Stimulated activated CD8-positive, alpha-beta memory T cell treated with anti-CD3 and anti-CD28 coated beads, Interleukin-4, amount 100 ng/mL, for 1 hour (primary cell): ENCODE results near the gene VAC14.
A peak's percentile ranks its signal among the peaks of the same experiment; 100 is the strongest.
"Not testable (repeated sequence)": the region's sequence is repeated elsewhere in the genome, so short reads cannot be mapped to it uniquely, and the experiment has no call there.

Source experiments
- DNase-seq, 2 donors: peaks; one replicate each; pipeline ENCODE4 v3.0.0-alpha.2; 2020; ENCODE audit warnings: low read depth in 2 of 2, low spot score in 1 of 2

Gene VAC14

DNA sequence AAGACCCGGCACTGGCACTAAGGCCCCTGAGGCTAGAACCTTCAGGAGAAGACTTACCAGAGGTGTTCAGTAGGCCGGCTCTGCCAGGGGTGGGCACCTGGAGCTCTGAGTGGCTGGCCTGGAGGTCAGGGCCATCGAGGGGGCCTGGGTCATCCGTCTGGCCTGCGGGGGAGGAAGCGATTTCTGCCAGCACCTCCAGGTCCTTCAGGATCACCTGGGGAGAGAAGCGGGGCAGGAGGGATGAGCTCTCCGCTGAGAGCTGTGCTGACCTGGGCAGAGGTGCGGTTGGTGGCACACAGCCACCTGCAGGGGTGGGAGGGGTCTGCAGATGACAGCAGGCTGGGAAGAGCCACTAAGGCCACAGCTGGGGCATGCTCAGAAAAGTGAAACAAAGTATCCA is 56.6 kb downstream of the VAC14 start:
- DNase-seq: no peak

DNA sequence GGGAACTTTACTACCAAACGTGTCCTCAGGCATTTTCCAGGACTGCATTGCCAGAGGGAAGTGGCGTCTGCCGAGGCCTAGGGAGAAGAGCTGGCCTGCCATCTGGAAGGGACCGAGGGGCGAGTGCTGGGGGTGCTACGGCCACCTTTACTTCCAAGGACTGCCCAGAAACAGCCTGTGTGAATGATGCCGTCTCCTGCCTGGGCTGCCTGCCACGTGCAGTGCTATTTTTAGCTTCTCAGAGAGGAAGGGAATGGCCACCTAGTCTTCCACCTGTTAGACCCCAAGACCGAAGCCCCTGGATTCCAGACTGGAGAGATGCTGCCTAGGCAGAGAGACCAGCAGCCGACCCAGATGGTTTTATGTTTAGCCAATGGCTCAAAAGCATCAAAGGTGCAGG is 57.2 kb downstream of the VAC14 start:
- no peak for DNase-seq

DNA sequence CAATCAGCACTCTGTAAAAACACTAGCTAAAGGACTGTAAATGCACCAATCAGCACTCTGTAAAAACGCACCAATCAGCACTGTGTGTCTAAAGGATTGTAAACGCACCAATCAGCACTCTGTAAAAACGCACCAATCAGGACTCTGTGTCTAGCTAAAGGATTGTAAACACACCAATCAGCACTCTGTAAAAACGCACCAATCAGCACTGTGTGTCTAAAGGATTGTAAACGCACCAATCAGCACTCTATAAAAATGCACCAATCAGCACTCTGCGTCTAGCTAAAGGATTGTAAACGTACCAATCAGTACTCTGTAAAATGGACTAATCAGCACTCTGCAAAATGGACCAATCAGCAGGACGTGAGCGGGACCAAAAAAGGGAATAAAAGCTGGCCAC is 58.0 kb downstream of the VAC14 start:
- not testable (repeated sequence) for DNase-seq

- no peak for DNase-seq
These were observed 59.2 kb downstream of the VAC14 start for GRCh38 chr16:70741783-70742125.

GRCh38 chr16:70740914-70741782 is 59.8 kb downstream of the VAC14 start:
- DNase-seq: no peak

GRCh38 chr16:70740174-70740913 is 60.6 kb downstream of the VAC14 start:
- DNase-seq: no peak

DNA sequence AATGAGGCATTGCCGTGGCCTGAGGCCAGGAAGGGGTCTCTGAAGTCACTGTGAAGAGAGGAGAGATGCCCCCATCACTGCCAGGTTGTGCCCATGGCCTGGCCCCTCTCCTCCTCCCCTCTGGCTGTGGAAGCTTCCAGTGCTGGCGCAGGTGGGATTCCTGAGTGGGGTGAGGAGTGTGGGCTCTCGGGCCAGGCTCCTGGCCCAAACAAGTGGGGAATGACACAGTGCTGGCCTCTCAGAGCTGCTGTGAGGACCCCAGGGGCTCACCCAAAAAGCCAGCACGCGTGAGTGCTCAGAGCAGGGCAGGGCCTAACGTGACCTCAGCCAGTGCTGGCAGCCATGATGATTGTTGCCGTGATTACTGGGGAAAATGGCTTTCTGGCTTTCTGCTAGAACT is 61.6 kb downstream of the VAC14 start:
- DNase-seq: no peak

- DNase-seq: no peak
These were observed 62.6 kb downstream of the VAC14 start for GRCh38 chr16:70738083-70738977.

DNA sequence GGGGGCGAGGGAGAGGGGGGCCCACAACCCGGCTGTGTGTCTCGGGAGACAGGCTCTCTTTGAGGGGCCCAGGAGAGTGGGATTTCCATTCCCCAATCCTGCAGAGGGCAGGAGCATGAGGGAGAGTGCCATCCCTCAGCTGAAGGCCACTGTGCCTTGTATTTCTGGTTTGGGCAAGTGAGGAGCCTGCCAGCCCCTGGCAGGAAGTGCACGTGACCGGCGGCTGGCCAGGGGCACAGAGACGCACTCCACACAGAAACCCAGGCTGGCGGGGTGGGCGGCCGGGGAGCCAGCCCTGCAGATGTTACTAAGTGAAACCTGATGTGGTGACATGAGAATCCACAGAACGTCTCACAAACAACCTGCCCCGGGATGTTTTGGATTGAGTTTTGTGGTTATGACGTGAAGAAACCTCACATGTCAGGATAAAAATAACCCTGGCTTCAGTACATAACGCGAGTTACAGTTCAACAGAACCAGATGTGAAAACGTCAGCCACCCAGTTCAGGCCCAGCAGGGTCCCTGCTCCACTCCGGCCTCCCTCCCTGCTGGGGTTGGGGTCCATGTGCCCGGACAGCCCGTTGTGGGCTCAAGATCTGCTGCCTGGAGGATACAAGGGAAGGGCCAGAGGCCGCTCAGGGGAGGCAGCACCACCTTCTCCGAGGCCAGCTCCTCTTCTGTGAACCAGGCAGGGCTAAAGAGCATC is 63.4 kb downstream of the VAC14 start:
- DNase-seq: peak in 1 of 2 donors; percentile 41

DNA sequence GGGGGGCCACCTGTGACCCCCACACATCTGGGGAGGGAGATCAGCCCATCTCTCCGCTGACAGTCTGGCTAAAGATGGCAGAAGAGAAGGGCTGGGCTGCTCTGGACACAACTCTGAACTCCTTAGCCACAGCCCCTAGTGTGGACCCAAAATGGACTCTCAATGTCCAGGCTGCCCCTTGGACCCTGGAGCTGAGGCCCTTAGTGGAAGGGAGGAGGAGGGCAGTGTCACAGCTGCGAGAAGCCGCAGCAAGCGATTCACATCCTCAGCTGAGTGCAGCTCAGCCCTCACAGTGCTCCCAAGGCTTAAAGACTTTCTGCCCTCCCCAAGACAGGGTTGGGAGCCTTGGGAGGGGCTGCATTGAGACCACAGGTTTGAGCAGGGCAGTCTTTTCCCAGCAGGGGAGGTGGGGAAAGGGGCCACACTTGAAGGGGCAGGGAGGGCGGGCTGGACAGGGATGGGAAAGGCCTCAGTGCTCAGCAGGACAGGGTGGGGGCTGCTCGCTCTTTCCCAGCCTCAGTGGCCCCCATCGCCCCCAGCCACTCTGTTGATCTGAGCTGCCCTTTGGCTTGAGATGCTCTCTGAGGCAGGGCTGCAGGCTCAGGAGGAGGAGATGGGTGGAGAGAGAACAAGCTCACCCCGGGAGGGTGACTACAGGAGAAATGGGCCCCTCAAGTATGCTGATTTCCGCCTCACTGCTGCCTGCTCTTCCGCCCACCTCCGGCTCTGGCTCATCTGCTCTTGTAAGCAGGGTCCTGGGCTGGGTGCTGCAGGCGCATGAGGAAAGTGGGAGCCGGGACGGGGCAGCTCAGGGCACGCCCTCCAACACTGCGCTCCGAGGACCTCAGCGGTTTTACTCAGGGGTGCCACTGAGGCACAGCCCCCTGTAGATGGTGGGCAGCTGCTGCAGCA is 64.2 kb downstream of the VAC14 start:
- no peak for DNase-seq

DNA sequence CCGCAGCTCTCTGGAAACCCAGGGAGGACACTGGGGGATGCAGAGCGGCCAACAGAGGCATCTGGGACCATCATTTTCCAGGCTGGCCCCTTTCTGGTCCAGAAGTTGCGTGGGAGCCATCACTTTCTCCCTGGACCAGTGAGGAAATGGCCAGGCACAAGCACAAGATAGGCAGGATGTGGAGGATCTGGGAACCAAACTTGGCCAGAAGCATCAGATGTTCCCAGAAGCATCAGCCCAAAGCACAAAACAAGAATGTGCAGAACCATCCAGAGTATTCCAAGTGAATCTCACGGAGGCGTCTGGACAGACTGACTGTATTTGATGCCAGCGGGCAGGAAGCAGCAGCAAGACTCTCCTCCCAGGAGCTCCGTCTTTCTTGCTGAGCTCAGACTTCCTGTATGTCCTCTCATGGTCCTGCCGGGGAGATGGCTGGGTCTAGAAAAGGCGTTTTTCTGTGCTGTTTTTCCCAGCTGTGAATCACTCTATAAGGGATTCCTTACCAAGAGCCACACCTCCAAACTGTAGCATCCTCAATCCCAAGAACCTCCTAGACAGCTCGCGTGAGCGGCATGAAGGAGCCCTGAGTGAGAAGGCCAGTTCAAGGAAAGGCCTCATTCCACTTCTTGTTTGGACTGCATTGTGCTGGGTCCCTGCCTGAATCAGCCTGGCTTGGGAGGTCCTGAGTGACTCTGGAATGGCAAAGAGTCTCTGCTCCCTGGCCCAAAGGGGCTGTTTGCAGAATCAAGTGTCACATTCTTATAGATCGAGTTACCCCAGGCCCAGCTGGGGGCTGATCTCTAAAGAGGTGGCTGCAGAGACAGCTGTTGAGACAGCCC is 65.6 kb downstream of the VAC14 start:
- no peak for DNase-seq

DNA sequence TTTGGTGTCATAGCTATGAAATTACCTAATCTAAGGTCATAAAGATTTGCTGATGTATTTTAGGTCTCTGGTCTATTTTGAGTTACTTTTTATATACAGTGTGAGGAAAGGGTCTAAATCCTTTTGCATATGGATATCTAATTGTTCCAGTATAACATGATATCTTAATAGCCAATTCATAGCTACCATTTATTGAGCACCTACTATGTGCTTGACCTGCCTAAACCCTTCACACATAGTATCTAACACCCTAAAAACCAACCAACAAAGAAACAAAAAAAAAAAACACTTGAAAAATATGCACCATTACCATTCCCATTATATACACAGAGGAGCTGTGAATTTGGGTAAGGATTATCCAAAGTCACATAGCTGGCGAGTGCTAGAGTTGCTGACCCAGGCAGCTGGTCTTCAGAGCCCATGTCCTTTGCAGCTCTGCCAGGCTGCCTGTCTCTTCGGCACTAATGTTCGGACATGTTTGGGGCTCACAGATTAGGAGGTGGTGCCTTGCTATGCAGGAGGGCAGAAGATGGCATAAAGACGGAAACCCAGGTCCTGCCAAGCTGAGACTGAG is 66.3 kb downstream of the VAC14 start:
- DNase-seq: no peak

GRCh38 chr16:70730944-70731343 is 70.0 kb downstream of the VAC14 start:
- no peak for DNase-seq

DNA sequence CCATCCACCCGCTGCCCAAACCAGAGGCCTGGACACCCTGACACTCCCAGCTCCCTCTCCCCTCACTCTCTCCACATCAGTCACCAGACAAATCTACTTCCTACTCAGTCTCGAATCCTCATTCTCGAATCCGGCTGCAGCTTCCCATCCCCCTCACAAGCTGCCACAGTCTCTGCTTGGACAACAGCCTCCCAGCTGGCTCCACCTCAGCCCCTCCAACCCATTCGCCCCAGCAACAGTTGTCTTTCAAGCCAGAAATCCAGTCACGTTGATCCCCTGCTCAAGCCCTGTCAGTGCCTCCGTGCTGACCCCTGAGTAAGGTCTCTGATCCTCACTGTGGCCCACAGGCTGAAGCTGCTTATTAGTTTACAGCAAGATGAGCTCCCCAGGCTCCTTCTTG is 70.9 kb downstream of the VAC14 start:
- no peak for DNase-seq

DNA sequence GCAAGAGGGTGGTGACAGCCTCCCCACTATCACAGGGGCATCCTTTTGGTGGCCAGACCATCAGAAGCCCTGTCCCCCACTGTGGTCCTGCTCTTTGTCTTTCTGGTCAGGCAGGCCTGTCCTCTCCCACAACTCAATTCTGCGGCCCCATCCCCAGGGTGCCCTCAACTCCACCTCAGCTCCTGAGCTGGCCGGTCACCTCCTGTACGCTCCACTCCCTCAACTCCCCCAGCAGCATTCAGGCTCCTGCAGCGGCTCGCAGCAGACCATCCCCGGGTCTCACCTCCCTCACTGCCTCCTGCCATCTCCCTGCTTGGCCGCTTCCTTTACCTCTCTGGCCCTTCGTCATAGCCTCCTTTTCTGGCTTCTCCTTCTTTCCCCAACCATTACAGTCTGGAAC is 71.7 kb downstream of the VAC14 start:
- DNase-seq: no peak

GRCh38 chr16:70728150-70728549 is 72.8 kb downstream of the VAC14 start:
- no peak for DNase-seq

GRCh38 chr16:70726892-70727361 is 74.0 kb downstream of the VAC14 start:
- no peak for DNase-seq
